LNCAP (cell line): ENCODE results near the gene PPP1R3F.

Source experiments
- CTCF ChIP-seq: fragments of 450-650 bp; IDR thresholded peaks from 2 replicates; pipeline ENCODE4 v1.5.1; 2017; ENCODE audit warnings: mild to moderate bottlenecking

Gene PPP1R3F

GRCh38 chrX:49269767-49270248 is at the start of gene PPP1R3F:
Gene PPP1R3F, plus strand, starts transcription at chrX:49269793. Its CDS starts 77 bp downstream, at chrX:49269870.
- TF ChIP-seq CTCF = no peak

GRCh38 chrX:49220100-49220499 is 49.5 kb upstream of the PPP1R3F start:
- TF ChIP-seq CTCF = no peak

GRCh38 chrX:49221868-49222267 is 47.7 kb upstream of the PPP1R3F start:
- TF ChIP-seq CTCF = no peak

- no peak for TF ChIP-seq CTCF
Observed at GRCh38 chrX:49225858-49226257, 43.7 kb upstream of the PPP1R3F start.

GRCh38 chrX:49226946-49227345 is 42.6 kb upstream of the PPP1R3F start:
- TF ChIP-seq CTCF = no peak

- TF ChIP-seq CTCF = no peak
Observed at GRCh38 chrX:49227726-49228125, 41.9 kb upstream of the PPP1R3F start.

GRCh38 chrX:49228185-49228584 is 41.4 kb upstream of the PPP1R3F start:
- TF ChIP-seq CTCF = no peak
